Activated T-helper 9 cell treated with anti-CD3 and anti-CD28 coated beads, Interleukin-2, amount 50 U/mL, for 16 hours (primary cell): ENCODE measurements around the gene SLC6A7.

Experiments
- DNase-seq: peaks from one replicate; pipeline ENCODE4 v3.0.0-alpha.2; 2020; ENCODE audit warnings: low read depth

Gene SLC6A7

GRCh38 chr5:150156027-150156368, 33.9 kb upstream of the SLC6A7 start:
- DNase-seq = no peak

- no peak for DNase-seq
These were observed 33.3 kb upstream of the SLC6A7 start for GRCh38 chr5:150156540-150156939.

- no peak for DNase-seq
These were observed 32.7 kb upstream of the SLC6A7 start for GRCh38 chr5:150157168-150157567.

GRCh38 chr5:150158170-150158949, 31.5 kb upstream of the SLC6A7 start:
- no peak for DNase-seq

GRCh38 chr5:150159031-150159430, 30.8 kb upstream of the SLC6A7 start:
- DNase-seq = no peak

- no peak for DNase-seq
These were observed 30.1 kb upstream of the SLC6A7 start for GRCh38 chr5:150159741-150160179.

GRCh38 chr5:150160448-150161081, 29.3 kb upstream of the SLC6A7 start:
- no peak for DNase-seq

- DNase-seq = peak; percentile 55
These were observed 28.4 kb upstream of the SLC6A7 start for GRCh38 chr5:150161242-150162141.

- DNase-seq = no peak
These were observed 27.7 kb upstream of the SLC6A7 start for GRCh38 chr5:150162142-150162513.

GRCh38 chr5:150163035-150163434, 26.8 kb upstream of the SLC6A7 start:
- DNase-seq = no peak

GRCh38 chr5:150163547-150164059, 26.3 kb upstream of the SLC6A7 start:
- DNase-seq = no peak

- no peak for DNase-seq
These were observed 25.5 kb upstream of the SLC6A7 start for GRCh38 chr5:150164211-150164980.

- DNase-seq = no peak
These were observed 23.7 kb upstream of the SLC6A7 start for GRCh38 chr5:150166037-150166649.

GRCh38 chr5:150166650-150167511, 23.0 kb upstream of the SLC6A7 start, which contains the start of gene CDX1:
Gene CDX1 (plus strand): TSS chr5:150166778. CDS start chr5:150166877, 99 bp downstream.
- DNase-seq = no peak

- DNase-seq = no peak
These were observed 22.4 kb upstream of the SLC6A7 start for GRCh38 chr5:150167512-150167850.

GRCh38 chr5:150167908-150168307, 22.0 kb upstream of the SLC6A7 start:
- no peak for DNase-seq

GRCh38 chr5:150168864-150169263, 21.0 kb upstream of the SLC6A7 start:
- DNase-seq = no peak

GRCh38 chr5:150172145-150172544, 17.7 kb upstream of the SLC6A7 start:
- DNase-seq = no peak

- no peak for DNase-seq
These were observed 17.3 kb upstream of the SLC6A7 start for GRCh38 chr5:150172556-150172955.

- no peak for DNase-seq
These were observed 16.7 kb upstream of the SLC6A7 start for GRCh38 chr5:150173161-150173560.
